Smooth muscle cell of trachea (primary cell): ENCODE measurements around the gene KLHL6. TPM values are rescaled to one million over a fixed set of nuclear protein-coding genes. Genes with fewer than 3 reads are reported as not detected.

Source experiments
- total RNA-seq: library from RNA; depleted of rRNA; stranded (reverse); fragments of >200 nt; gene quantifications from 2 replicates; pipeline ENCODE4 v1.2.1, GENCODE V29; 2014

Gene KLHL6, protein sequence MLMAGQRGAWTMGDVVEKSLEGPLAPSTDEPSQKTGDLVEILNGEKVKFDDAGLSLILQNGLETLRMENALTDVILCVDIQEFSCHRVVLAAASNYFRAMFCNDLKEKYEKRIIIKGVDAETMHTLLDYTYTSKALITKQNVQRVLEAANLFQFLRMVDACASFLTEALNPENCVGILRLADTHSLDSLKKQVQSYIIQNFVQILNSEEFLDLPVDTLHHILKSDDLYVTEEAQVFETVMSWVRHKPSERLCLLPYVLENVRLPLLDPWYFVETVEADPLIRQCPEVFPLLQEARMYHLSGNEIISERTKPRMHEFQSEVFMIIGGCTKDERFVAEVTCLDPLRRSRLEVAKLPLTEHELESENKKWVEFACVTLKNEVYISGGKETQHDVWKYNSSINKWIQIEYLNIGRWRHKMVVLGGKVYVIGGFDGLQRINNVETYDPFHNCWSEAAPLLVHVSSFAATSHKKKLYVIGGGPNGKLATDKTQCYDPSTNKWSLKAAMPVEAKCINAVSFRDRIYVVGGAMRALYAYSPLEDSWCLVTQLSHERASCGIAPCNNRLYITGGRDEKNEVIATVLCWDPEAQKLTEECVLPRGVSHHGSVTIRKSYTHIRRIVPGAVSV
- not detected in 2 replicates for total RNA-seq

GRCh38 chr3:183555541-183556081 is at the start of gene KLHL6:
TSS of gene KLHL6 (minus strand) at chr3:183555706. CDS start at chr3:183555653, 53 bp downstream.

Other genes starting within 250 kb of the KLHL6 start
- gene MCF2L2, start 127.1 kb downstream of the KLHL6 start, total RNA-seq: 0.15 TPM in 1 of 2 replicates, not detected in the other
- gene KLHL24, start 79.9 kb upstream of the KLHL6 start, total RNA-seq: 66.5 and 67.5 TPM in 2 replicates
- gene YEATS2, start 142.1 kb upstream of the KLHL6 start, total RNA-seq: 24.7 and 44.2 TPM in 2 replicates